Measurements from ENCODE around the gene OPHN1.

Gene OPHN1

GRCh38 chrX:68113837-68114572, 319.3 kb downstream of the OPHN1 start:
- TF ChIP-seq CTCF (IDR thresholded peaks at IDR 0.05): no peak

- TF ChIP-seq CTCF (IDR thresholded peaks at IDR 0.05): no peak
These were observed 321.0 kb downstream of the OPHN1 start for GRCh38 chrX:68112321-68112720.

GRCh38 chrX:68109162-68109561, 324.1 kb downstream of the OPHN1 start:
- no peak for TF ChIP-seq CTCF (IDR thresholded peaks at IDR 0.05)

- TF ChIP-seq CTCF (IDR thresholded peaks at IDR 0.05): no peak
These were observed 334.9 kb downstream of the OPHN1 start for GRCh38 chrX:68098431-68098830.

- no peak; the same call in 1 of the 2 replicates for TF ChIP-seq CTCF (IDR thresholded peaks at IDR 0.05)
These were observed 343.0 kb downstream of the OPHN1 start for GRCh38 chrX:68090266-68090665.

GRCh38 chrX:68087526-68087925, 345.8 kb downstream of the OPHN1 start:
- no peak for TF ChIP-seq CTCF (IDR thresholded peaks at IDR 0.05)

GRCh38 chrX:68086709-68087108, 346.6 kb downstream of the OPHN1 start:
- no peak for TF ChIP-seq CTCF (IDR thresholded peaks at IDR 0.05)

- TF ChIP-seq CTCF (IDR thresholded peaks at IDR 0.05): no peak
These were observed 348.5 kb downstream of the OPHN1 start for GRCh38 chrX:68084765-68085164.
